HG03095 (cell line): ENCODE data around the gene VAC14.
"Not testable (repeated sequence)": the region's sequence is repeated elsewhere in the genome, so short reads cannot be mapped to it uniquely, and the experiment has no call there.

Source experiments
- ATAC-seq: cut with Tn5 transposase; IDR thresholded peaks from one replicate; pipeline ENCODE4 v1.9.1; 2021; ENCODE audit warnings: moderate library complexity; ENCODE audit not compliant: unreplicated experiment

VAC14 gene

DNA sequence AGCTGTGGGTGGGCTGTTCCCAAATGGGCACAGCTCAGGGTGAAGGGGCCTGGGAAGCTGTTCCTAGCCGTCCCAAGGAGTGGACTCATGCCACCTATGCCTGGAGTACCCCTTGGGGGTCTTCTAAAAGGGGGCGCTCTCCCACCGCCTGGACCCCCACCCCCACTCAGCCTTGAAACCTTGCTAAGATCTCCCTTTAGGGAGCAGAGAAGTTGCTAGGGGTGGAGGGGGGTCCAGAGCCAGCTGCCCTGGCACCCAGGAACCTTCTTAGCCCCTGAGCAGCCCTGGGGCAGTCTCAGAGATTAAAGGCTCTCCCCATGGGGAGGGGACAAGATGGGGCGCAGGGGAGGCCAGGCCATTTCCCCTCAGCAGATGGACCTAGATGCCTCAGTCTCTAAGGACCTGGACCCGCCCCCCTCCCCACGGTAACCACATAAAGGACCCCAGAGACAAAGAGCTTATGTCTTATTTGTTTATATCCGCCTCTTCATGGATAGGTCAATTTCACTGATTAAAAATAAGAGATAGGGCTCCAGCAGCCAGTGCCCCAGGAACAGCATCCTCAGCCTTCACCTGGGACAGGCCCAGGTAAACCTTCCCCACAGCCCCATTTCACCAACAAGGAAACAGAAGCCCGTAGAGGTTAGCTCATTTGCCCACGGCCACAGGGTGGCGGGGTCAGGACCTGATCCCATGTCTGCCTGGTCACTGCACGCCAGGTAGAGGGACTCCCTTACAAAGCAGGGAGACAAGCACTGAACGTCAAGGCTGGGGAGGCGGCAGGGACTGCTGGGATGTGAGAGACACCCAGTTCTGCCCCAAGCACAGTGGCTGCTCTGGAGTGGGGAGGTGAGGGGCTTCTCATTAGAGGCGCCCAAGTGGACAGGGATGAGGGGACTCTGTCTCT is 118.5 kb downstream of the VAC14 start:
- ATAC-seq = no peak

- no peak for ATAC-seq
These were observed 119.3 kb downstream of the VAC14 start for GRCh38 chr16:70681382-70682238.

DNA sequence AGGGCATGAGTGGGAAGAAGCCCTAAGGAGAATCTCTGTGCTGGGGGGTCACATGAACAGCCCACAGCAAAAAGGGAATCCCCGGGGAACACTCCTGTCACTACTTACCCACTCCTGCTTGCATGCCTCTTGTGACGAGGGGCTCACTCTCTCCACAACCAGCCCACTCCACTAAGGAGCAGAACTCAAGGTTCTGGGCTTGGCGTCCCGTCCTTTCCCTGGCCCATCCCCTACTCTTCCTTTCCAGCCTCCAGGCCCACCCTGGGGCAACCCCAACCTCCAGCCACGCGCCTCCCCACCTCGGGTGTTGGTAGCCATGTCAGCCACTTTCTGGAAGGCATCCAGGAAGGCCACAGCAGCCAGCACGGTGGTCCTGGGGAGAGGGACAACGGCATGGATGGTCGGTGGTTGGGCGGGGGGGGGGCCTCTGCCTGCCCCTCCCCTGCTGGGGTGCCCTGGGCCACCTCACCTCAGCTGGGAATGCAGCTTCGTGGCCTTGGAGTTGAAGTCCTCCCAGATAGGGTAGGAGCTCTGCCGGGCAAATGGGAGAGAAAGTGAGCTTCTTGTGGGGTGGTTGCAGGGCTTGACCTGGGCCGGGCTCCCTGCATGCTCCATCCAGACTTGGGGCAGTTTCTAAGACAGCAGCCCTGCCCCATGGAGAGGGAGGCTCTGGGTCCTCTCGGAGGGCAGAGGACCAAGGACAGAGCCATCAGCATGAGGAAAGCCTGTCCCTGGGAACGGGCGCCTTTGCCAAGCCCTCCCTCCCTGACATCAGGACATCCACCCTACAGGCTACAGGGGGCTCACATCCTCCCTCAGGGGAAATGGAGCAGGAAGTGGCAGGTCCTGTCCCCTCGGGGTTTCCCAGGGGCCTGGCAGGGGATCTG is 120.2 kb downstream of the VAC14 start:
- ATAC-seq = no peak

- no peak for ATAC-seq
These were observed 121.1 kb downstream of the VAC14 start for GRCh38 chr16:70679671-70680494.

GRCh38 chr16:70678898-70679670 is 121.9 kb downstream of the VAC14 start:
- no peak for ATAC-seq

- no peak for ATAC-seq
These were observed 122.6 kb downstream of the VAC14 start for GRCh38 chr16:70678121-70678897.

- no peak for ATAC-seq
These were observed 123.3 kb downstream of the VAC14 start for GRCh38 chr16:70677499-70678120.

DNA sequence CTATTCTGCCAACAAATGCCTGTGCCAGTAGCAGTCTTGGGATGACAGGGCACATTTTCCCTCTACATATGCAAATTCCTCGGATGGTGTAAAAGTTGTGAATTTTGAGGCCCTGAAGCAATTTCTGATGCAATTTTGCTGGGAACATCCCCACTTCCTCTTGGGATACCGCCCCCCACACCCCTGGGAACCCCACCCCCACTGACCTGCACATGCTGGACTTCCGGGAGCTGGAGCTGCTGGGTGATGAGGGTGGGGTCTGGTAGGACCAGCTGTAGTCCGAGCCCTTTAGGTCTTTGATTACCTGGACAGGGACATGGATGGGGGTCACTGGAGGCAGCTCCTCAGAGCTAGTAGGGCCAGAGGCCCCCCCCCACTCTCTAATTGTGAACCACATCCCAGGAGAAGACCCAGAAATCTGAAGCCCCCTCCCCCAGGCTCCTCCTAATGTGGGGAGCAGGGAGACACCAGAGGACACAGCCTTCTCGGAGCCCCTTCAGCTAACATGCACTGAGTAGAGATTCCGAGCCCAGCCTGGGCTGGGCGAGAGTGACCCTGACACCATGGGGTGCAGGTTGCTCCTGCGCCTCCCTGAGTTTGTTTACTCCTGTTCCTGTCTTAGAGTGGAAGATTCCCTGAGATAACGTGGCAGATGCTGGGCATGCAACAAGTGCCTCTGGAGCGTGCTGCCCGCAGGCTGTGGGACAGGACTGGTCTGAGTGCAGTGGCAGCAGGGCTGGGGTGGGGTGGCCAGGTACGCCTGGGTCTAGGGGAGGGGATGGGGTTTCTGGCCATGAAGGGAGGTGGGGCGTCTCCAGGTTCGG is 124.1 kb downstream of the VAC14 start:
- no peak for ATAC-seq

GRCh38 chr16:70675851-70676513 is 125.0 kb downstream of the VAC14 start:
- ATAC-seq = no peak

- ATAC-seq = no peak
These were observed 126.5 kb downstream of the VAC14 start for GRCh38 chr16:70674221-70675014.

DNA sequence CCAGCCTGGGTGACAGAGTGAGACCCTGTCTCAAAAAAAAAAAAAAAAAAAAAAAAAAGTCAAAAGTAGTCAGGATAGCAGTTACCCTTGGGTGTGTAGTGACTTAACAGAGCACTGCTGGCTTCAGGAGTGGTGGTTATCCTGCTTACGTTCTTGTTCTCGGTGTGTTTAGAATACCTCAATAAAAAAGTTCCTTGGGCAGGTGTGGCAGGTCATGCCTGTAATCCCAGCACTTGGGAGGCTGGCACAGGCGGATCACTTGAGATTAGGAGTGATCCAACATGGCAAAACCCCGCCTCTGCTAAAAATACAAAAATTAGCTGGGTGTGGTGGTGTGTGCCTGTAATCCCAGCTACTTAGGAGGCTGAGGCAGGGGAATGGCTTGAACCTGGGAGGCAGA is 130.0 kb downstream of the VAC14 start:
- ATAC-seq = not testable (repeated sequence)

GRCh38 chr16:70670175-70670574 is 130.8 kb downstream of the VAC14 start:
- ATAC-seq = no peak

DNA sequence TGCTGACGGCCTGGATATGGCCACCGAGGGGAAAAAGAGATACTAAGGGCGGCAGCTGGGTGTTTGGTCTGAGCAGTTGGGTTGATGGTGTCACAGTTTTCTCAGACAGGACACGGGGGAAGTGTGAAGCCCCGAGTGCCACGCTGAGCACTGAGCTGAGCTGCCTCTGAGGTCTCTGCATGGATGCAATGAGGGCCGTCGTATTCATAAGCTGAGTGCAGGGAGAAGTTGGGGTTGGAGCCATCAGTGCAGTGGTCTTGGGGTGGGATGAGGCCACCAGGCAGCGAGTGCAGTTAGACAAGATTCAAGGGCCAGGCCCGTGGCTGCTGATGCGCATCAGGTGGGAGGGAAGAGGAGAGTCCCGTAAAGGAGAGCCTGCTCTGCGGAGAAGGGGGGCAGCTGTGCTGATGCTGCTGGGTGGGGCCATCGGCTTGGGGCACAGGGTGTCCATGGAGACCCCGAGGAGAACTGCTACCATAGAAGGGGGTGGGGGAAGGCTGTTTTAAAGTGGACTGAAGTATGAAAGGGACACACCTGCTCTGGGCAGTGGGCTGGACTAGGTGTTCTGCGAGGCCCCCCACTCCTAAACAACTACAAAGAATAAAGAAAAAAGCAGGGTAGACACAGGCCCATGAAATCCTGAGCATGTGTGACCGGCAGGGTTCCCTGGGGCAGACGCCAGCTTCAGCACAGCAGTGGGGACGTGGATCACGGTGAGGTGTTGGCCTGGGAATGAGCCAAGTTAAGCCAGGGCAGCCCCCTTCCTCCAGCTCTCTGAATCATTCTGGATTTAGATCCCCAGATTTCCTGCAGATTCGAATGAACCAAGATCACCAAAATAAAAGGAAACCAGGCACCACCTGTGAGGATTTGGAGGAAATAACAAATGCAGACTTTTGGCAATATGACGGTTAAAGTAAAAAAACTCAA is 134.9 kb downstream of the VAC14 start:
- ATAC-seq = no peak

- no peak for ATAC-seq
These were observed 135.8 kb downstream of the VAC14 start for GRCh38 chr16:70665113-70665694.
